ENCODE measurements around the gene CENPN. TPM values are rescaled to one million over a fixed set of nuclear protein-coding genes. Genes with fewer than 3 reads are reported as not detected.

CENPN gene
- total and polyA plus RNA-seq, 2 experiments from 2014 or later, result 14.2 to 16.8 TPM

DNA sequence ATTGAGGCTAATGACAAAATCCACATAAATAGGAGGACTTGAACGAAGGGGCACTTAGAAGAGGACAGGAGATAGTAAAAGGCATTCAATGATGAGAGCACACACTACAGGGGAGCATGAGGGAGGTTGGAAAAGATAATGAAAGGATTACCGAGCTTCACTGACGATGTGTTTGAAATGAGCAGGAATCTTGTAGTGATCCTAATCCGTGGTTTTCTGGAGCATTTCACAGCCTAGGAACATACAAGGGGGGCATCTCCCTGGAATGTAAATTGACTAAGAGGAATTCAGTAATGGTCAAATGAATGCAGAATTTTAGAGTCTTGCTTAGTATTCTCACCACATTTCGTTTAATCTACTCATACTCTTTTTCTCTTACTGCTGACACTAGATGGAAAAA lies 33.8 kb downstream of the CENPN start:
- H3K79me2 ChIP-seq, result peaks cover 49% of the 10 kb centered on the region
- TF ChIP-seq EZH2 (IDR thresholded peaks at IDR 0.05; ENCODE audit: borderline replicate concordance) (no peak), EZH2phosphoT487 (IDR thresholded peaks at IDR 0.05; ENCODE audit: low read depth, severe bottlenecking, unreplicated experiment) (no peak)
- TF ChIP-seq, protein P1, sequence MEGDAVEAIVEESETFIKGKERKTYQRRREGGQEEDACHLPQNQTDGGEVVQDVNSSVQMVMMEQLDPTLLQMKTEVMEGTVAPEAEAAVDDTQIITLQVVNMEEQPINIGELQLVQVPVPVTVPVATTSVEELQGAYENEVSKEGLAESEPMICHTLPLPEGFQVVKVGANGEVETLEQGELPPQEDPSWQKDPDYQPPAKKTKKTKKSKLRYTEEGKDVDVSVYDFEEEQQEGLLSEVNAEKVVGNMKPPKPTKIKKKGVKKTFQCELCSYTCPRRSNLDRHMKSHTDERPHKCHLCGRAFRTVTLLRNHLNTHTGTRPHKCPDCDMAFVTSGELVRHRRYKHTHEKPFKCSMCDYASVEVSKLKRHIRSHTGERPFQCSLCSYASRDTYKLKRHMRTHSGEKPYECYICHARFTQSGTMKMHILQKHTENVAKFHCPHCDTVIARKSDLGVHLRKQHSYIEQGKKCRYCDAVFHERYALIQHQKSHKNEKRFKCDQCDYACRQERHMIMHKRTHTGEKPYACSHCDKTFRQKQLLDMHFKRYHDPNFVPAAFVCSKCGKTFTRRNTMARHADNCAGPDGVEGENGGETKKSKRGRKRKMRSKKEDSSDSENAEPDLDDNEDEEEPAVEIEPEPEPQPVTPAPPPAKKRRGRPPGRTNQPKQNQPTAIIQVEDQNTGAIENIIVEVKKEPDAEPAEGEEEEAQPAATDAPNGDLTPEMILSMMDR (IDR thresholded peaks at IDR 0.05; ENCODE audit: poor library complexity), result no peak
- H3K9me3 ChIP-seq (ENCODE audit: low read depth), result no peaks in the 10 kb centered on the region
- no peak for DNase-seq (ENCODE audit: low spot score)
- H3K4me3 ChIP-seq, result no peak overlapping the region
- peaks cover 3% of the 10 kb centered on the region for H3K36me3 ChIP-seq (replicated peaks; ENCODE audit: insufficient read depth, low read depth)
- H3K4me2 ChIP-seq, result no peak overlapping the region
- H3K9me2 ChIP-seq (replicated peaks; ENCODE audit: insufficient read depth), result no peaks in the 10 kb centered on the region
- no peak overlapping the region for H3K27ac ChIP-seq
- H4K20me1 ChIP-seq (ENCODE audit: insufficient read depth, poor library complexity, severe bottlenecking), result peaks cover 20% of the 10 kb centered on the region
- H3K4me1 ChIP-seq (ENCODE audit: insufficient read depth), result peaks cover 9% of the 10 kb centered on the region
- 59% methylated on average over 5 of the region's 5 CpGs for WGBS (ENCODE audit: low lambda C conversion rate, missing lambda C conversion rate)
- H2AFZ ChIP-seq, result no peak overlapping the region
- no peaks in the 10 kb centered on the region for H3K27me3 ChIP-seq

DNA sequence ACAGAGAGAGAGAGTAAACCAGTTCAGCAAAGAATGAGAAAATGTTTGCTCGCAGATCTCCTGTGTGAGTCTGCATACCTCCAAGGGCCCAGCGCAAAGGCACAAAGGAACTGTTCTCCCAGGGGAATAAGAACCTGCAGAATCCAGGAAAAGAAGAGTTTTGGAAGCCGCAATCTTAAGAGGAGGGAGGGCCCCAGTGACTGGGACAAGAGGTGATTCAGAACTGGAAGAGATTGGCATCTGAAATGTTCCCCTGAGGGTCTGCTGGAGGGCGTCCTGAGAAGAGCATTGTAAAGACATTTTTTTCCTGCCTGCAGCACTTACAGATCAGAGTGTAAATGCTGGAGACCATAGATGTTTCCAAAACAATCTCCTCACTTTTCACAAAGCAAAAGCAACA lies 34.7 kb downstream of the CENPN start:
- Histone ChIP-seq H4K20me1 (ENCODE audit: insufficient read depth, poor library complexity, severe bottlenecking) (peaks cover 18% of the 10 kb centered on the region), H3K79me2 (peaks cover 43% of the 10 kb centered on the region), H3K4me1 (ENCODE audit: insufficient read depth) (peaks cover 9% of the 10 kb centered on the region), H3K36me3 (replicated peaks; ENCODE audit: insufficient read depth, low read depth) (peaks cover 3% of the 10 kb centered on the region), H2AFZ (no peak overlapping the region), H3K27me3 (no peaks in the 10 kb centered on the region), H3K27ac (no peak overlapping the region), H3K9me3 (ENCODE audit: low read depth) (no peaks in the 10 kb centered on the region), H3K9me2 (replicated peaks; ENCODE audit: insufficient read depth) (no peaks in the 10 kb centered on the region), H3K4me3 (no peak overlapping the region), H3K4me2 (no peak overlapping the region)
- DNase-seq (ENCODE audit: low spot score), result no peak
- 90% methylated on average over 4 of the region's 4 CpGs for WGBS (ENCODE audit: low lambda C conversion rate, missing lambda C conversion rate)
- no peak for TF ChIP-seq EZH2phosphoT487 (IDR thresholded peaks at IDR 0.05; ENCODE audit: low read depth, severe bottlenecking, unreplicated experiment)
- no peak for TF ChIP-seq EZH2 (IDR thresholded peaks at IDR 0.05; ENCODE audit: borderline replicate concordance)
- TF ChIP-seq, protein P1 (IDR thresholded peaks at IDR 0.05; ENCODE audit: poor library complexity), result no peak

DNA sequence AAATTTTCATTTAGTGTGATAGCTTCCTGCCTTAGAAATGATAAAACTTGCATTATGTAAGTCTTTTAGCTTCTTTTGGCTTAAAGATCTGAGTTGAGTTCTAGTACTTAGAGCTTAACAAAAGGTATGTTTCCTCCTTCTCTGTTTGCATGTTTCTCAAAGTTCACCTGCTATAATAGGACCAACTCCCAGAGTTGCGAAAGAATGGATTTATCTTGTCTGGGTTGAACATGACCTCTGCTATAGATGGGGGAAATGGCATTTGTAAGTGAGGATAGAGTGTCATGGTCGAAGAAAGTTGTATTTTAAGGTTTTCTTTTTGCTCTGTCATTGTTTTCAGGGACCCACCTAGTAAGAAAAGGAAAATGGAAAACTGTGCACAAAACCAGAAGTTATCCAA lies 35.8 kb downstream of the CENPN start:
- Histone ChIP-seq H3K9me3 (ENCODE audit: low read depth) (no peaks in the 10 kb centered on the region), H2AFZ (no peak overlapping the region), H3K4me1 (ENCODE audit: insufficient read depth) (no peaks in the 10 kb centered on the region), H3K27me3 (no peaks in the 10 kb centered on the region), H3K9me2 (replicated peaks; ENCODE audit: insufficient read depth) (no peaks in the 10 kb centered on the region), H3K4me2 (no peak overlapping the region), H3K4me3 (no peak overlapping the region), H4K20me1 (ENCODE audit: insufficient read depth, poor library complexity, severe bottlenecking) (peaks cover 7% of the 10 kb centered on the region), H3K27ac (no peak overlapping the region), H3K79me2 (peaks cover 32% of the 10 kb centered on the region), H3K36me3 (replicated peaks; ENCODE audit: insufficient read depth, low read depth) (peaks cover 3% of the 10 kb centered on the region)
- 93% methylated on average over 2 of the region's 2 CpGs for WGBS (ENCODE audit: low lambda C conversion rate, missing lambda C conversion rate)
- TF ChIP-seq, protein P1 (IDR thresholded peaks at IDR 0.05; ENCODE audit: poor library complexity), result no peak
- TF ChIP-seq EZH2phosphoT487 (IDR thresholded peaks at IDR 0.05; ENCODE audit: low read depth, severe bottlenecking, unreplicated experiment) (no peak), EZH2 (IDR thresholded peaks at IDR 0.05; ENCODE audit: borderline replicate concordance) (no peak)
- DNase-seq (ENCODE audit: low spot score), result no peak

DNA sequence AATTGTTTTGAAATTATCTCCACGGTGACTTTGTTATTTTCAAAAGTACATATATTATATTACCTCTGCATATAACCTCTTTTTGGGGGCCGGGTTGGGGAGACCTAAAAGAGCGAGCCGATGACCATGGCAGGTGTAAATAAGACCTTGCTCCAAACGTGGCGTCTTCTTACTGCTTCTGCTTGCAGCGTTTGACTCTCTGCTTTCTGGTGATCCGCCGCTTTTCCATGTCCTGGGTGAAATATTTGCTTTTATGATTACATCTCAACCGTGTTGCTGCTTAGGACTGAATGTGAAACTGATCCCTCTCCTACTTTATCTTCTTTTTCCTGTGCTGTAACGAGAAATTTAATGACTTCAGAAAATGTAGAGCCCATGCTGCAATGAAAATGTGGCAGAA lies 46.7 kb downstream of the CENPN start:
- WGBS (ENCODE audit: low lambda C conversion rate, missing lambda C conversion rate), result 85% methylated on average over 11 of the region's 11 CpGs
- no peak overlapping the region for H2AFZ ChIP-seq

More for the DNA sequence above, 46.7 kb downstream of the CENPN start:
- DNase-seq (ENCODE audit: low spot score), result no peak
- no peaks in the 10 kb centered on the region for H3K9me2 ChIP-seq (replicated peaks; ENCODE audit: insufficient read depth)
- H3K4me3 ChIP-seq, result no peak overlapping the region
- TF ChIP-seq EZH2phosphoT487 (IDR thresholded peaks at IDR 0.05; ENCODE audit: low read depth, severe bottlenecking, unreplicated experiment) (no peak), EZH2 (IDR thresholded peaks at IDR 0.05; ENCODE audit: borderline replicate concordance) (no peak)
- TF ChIP-seq, protein P1 (IDR thresholded peaks at IDR 0.05; ENCODE audit: poor library complexity), result no peak
- no peaks in the 10 kb centered on the region for H3K27me3 ChIP-seq
- H3K9me3 ChIP-seq (ENCODE audit: low read depth), result no peaks in the 10 kb centered on the region
- no peaks in the 10 kb centered on the region for H4K20me1 ChIP-seq (ENCODE audit: insufficient read depth, poor library complexity, severe bottlenecking)
- no peak overlapping the region for H3K4me2 ChIP-seq
- no peaks in the 10 kb centered on the region for H3K4me1 ChIP-seq (ENCODE audit: insufficient read depth)
- no peaks in the 10 kb centered on the region for H3K36me3 ChIP-seq (replicated peaks; ENCODE audit: insufficient read depth, low read depth)
- no peaks in the 10 kb centered on the region for H3K79me2 ChIP-seq
- no peak overlapping the region for H3K27ac ChIP-seq
